SHP77 treated with DMSO at 0.1 percent for 48 hours (cell line): ENCODE results near the gene HECA.
"Not testable (repeated sequence)": the region's sequence is repeated elsewhere in the genome, so short reads cannot be mapped to it uniquely, and the experiment has no call there.

Experiments
- DNase-seq: peaks from one replicate; lab custom pipeline; 2025; lab: John Stamatoyannopoulos, UW

The HECA gene

DNA sequence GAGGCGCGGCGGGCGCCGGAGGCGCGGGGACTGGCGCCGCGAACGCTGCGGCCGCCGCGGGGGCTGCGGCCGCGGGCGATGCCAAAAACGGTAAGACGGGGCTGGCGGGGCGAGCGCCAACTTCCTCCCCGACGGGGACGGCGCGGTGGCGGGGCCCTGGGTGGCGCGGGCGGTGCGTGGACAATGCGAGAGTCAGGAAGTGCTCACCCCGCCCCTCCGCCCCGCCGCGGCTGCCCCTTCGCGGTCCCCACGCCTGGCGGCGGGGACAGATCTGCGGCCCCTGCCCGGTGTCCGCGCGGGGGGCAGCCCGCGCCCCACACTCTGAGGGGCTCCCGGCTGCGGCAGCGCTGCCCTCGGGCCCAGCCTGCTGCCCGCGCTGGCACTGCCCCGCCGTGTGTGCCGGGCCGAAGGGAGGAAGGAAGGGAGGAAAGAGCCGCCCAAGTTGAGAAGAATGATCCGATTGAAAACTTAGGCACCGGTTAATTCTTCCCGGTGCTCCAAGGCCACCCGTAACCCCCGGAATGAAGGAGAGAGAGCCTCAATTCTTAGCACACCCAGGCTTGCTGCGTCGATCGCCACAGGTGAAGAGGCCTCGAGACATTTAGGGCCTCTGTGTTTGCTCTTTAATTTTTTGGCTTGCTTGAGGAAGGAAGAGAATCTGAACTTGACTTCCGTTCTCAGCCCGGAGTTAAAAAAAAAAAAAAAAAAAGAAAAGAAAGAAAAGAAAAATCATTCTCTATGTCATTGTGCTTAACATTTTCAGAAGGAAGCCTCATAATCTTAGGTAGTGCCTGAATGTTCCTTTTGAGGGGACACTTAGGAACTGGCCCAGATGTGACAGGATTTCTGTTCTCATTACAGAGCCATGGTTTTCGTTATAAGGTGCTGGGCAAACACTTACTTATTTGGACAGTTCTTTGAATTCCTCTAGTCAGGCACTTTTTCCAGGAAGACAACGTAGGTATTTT is 982 bp downstream of the HECA start:
- no peak for DNase-seq

DNA sequence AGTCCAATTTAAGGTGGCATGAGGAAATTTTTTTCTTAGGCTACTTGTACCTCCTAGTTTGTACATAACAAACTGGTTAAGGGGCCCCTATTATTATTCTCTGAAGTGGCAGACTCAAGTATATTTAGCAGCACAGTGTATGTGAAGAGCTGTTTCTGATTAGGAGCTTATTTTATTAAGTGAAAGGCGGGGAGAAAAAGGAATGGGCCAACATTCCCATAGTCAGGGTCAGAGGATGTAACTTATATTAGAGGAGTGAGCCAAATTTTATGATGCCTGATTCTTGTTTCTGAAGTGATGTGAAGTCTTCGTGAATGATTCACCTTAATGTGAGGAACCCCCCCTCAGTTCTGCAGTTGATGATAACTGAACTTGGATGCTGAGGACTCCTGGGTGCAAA is 2.8 kb downstream of the HECA start:
- DNase-seq = no peak

DNA sequence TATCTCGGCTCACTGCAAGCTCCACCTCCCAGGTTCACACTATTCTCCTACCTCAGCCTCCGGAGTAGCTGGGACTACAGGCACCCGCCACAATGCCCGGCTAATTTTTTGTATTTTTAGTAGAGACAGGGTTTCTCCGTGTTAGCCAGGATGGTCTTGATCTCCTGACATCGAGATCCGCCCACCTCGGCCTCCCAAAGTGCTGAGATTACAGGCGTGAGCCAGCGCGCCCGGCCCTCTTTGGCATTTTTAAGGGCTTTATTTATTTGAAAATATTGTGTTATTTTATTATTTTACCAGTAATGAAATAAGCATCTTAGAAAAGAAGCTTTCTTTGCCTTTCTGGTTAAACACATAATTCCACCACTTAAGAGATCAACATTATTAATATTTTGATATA is 6.0 kb downstream of the HECA start:
- DNase-seq = not testable (repeated sequence)

DNA sequence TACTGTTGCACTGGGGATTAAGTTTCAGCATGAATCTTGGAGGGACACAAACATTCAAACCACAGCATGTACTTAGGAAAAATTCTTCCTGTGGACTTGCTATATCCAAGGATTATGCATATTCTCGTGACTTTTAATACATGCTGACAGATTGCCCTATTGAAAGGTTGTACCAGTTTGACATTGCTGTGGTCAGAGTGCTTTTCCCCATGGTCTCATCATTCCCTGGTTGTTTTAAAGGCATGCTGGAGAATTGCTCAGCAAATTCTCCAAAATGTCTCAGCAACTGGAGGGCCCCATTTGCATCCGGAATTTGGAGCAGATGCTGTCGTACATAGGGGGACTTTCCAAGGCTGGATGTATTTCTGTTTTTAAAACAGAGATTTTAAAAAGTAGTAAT is 7.4 kb downstream of the HECA start:
- DNase-seq = no peak

DNA sequence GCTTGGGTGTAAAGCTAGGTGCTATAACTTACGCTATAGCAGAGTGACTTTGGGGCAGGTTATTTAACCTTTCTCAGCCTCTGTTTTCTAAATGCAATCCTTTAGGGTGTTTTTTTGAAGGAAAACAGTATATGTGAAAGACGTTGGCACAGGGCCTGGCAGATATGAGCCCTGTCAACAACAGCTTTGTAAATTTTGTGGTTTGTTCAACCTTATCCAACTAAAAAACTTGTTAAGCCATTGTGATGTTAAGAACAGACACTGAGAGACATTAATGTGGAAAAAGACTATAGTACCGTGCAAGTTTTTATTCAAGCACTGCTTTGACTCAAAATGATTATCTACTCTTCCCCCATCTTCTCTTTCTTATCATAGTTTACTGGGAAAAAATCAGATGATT is 8.2 kb downstream of the HECA start:
- no peak for DNase-seq

DNA sequence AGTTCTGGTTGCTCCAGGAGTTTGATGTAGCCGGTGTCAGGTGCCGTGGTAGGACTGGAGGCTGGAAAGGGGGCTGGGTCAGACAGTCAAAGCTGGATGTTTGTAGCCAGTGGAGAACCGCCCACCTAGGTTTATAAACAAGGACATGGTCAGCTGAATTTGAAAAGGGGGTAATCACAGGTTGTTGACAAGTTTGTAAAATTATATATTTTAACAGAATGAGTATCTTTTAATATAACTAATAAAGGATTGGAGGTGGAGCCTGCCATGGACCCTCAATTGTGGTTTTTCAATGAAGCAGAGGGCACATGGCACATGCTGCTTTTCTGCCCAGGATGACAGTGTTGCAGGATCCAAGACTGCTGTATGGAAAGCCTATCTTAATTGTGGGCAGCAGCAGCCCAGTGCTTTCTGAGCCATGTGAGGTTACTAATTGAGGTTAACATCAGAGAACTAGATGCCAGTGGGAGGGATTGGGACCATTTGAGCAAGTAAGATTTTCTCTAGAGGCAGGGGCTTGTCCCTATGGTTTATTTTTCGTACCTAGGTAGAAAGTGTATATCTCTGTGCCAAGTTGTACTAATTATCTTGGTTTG is 9.7 kb downstream of the HECA start:
- no peak for DNase-seq

DNA sequence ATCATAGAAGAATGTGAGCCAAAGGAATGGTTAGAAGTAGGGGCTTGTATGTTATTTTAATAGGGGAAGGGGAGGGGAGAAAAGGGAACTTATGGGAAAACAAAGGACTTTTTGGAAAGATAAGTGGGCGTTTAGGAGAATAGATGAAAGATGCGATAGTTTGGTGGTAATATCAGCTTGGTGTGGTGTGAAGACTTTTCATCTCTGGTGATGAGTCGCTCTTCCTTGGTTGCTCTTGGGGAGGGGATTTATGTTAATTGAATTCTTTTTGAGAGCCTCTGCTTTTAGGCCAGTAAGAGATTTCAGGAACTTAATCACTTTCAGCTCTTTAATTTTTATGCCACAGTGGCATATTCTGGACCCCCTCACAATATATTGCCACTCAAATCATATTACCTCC is 10.8 kb downstream of the HECA start:
- DNase-seq = no peak

DNA sequence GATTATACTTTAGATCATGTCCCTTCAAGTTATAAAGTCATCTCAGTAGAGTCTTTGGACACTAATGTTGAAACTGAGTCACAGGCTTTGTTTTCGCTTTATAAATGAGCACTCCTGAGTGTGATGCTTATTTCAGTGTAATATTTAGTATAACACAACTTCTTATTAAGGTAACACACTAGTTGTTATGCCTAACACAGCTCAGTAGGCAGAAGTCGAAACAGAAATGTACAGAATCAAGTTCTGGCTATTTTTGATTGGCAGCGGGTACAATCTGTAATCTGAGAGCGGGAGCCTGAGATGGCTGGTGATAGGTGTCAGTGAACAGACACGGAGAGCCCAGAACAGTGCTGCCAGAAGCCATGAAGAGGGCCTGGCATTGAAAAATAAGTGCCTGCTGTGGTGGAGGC is 11.4 kb downstream of the HECA start:
- DNase-seq = no peak

DNA sequence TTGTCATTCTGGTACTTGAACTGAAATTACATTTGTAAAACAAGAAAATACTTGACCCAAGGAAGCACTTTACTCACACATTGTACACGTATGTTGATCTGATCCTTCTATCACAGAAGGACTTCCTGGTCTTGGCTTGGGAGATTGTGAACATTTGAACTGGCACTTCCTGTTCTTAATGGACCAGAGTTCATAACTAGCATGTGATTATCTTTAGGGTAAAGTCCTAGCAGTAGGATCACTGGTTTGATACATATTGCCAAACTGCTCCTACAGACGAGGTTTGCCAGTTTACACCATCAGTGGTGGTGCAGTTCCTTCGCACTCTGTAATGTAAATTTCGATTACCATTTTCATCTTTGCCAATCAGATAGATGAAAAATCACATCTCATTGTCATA is 12.7 kb downstream of the HECA start:
- DNase-seq = no peak

DNA sequence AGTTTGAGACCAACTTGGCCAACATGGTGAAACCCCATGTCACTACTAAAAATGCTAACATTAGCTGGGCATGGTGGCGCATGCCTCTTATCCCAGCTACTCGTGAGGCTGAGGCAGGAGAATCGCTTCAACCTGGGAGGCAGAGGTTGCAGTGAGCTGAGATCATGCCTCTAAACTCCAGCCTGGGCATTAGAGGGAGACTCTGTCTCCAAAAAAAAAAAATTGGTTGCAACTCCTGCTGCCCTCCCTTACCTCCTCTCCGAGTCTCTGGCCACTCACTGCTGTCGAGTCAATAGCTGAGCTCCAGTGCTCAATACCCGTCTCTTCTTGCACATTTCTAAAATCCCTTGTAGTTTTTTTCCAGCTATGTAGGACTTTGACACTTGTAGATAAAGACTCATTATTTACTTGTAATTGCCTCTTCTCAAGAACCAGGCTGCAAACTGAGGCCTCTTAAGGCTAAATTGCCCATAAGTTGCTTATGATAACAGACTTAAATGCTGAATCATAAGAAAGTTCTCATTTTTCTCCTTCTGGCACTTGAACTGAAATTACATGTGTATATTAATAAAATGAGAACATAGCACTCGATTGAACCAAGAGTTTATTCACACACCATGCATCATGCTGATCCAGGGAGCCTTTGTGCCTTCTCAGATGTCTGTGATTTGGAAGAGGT is 13.8 kb downstream of the HECA start:
- no peak for DNase-seq

DNA sequence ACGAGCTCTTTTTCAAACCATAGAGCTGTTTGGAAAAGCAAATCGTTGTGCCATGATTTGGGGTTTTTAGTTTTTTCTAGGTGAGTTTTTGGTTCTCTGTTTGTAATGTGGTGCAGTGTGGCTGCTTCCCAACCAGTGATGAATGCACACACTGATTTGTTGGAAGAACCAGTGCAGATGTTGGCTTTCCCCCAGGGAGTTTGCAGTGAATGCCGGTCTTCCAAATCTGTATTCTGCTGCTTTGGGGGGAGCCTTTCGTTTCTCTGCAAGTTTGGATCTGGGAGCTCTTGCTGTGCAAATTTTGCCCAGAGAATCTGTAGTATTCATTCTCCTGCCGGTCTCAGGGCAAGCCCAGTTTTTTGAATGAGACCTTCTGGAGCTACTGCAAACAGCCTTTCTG is 14.5 kb downstream of the HECA start:
- DNase-seq = no peak

DNA sequence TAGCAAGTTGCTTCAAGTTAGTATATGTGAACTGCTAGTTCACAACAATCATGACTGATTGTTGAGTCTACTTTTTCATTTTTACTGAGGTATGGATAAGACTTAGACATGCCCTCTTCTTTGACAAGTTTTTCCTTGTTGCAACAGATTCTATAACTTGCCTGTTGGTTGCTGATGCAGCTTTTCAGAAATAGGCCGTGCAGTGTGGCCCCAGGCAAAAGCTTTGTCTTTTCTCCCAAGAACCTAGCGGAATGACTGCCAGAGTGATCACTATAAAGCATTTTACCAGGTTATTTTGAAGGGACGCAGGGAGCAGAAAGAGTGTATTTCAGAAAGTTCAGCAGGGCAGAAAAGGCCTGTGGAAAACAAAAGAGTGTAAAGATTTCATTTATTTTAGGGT is 16.0 kb downstream of the HECA start:
- no peak for DNase-seq

DNA sequence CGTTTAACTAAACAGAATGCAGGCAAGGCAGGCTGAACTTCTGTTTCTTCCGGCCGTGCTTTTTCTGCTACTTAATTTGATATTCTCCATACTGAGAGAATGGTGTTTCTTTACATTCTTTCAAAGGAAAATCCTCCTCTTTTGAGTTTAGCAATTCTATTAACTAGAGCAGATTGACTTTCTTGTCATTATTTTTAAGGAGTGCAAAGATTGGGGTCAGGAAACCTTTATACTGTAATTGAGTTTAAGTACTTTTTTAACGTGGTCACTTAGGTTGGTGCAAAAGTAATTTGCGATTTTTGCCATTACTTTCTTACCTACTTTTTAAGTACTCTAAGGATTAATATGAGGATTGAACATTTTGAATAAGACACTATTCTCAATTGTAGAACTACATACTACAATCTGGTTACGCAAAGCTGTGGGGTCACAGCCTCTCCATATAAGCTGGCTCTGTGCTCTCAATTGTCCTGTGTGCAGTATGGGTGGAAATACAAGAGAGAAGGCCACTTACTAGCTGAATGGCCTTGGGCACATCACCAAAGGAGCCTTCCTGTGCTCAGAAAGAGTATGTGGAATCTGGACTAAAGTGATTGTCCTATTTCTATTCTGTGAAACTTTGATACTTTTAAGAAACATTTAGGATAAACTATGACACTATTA is 16.7 kb downstream of the HECA start:
- DNase-seq = no peak

DNA sequence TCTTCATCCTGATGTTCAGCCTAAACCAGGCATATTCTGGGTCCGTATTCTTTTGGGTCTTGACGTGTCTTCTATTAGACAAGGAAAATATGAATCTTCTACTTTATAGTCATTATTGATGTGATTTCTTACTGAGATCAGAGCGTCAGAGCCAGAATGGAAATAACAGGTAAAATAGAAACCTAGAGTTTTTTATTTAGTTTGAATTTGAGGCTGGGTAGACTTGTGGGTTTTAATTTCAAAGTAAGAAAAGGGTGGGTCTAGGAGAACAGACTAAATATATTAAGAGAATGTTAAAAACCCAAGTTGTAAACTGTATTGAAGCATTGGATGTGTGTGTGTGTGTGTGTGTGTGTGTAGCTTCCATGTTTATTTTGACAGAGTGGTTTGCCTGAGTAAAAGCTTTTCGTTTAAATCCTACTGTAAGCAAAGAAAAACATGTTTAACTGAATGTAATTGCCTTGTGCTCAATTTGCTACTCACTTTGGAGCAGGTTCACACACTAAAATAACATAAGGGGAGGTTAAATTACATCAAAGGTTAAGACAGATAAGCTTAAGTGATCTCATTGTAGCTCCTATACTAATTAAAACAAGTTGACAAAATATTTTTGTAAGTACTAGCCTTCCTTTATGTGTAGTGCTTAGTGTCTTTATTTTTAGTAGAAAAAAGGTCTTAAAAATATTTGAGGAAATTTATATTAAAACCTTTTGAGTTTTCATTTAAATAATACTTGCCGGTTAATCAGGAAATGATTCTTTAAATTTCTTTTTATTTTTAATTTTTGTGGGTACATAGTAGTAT is 17.4 kb downstream of the HECA start:
- DNase-seq = no peak

DNA sequence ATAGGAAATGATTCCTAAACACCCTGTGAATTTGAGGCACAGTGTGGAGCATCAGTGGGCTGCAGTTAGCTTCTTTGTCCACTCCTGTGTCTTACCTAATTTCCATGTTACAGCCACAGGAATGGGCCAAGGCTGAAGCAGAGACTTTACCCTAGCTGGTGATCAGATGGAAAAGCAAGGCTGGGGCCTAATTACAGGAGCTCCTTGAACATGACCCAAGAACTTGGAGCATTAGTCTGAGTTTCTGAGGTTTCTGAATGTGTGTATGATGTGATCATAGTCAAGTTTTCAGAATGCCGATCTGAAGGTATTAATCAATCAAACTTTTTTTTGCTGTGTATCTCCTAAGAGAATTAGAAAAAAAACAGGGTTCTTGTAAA is 18.0 kb downstream of the HECA start:
- no peak for DNase-seq

DNA sequence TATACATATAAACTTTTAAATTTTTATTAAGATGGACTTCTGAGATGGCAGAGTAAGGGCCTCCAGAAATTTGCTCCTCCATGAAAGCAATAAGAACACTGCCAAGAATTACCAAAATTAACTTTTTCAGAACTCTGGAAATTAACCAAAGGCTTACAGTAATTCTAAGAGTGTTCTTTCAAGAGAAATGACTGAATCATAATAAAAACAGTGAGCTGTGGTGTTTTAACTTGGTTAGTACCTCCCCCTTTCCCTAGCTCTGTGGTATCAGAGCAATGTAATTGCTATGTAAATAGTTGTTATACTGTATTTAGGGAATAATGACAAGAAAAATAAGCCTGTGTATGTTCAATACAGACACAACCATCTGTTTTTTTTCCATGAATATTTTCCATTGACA is 19.0 kb downstream of the HECA start:
- no peak for DNase-seq

DNA sequence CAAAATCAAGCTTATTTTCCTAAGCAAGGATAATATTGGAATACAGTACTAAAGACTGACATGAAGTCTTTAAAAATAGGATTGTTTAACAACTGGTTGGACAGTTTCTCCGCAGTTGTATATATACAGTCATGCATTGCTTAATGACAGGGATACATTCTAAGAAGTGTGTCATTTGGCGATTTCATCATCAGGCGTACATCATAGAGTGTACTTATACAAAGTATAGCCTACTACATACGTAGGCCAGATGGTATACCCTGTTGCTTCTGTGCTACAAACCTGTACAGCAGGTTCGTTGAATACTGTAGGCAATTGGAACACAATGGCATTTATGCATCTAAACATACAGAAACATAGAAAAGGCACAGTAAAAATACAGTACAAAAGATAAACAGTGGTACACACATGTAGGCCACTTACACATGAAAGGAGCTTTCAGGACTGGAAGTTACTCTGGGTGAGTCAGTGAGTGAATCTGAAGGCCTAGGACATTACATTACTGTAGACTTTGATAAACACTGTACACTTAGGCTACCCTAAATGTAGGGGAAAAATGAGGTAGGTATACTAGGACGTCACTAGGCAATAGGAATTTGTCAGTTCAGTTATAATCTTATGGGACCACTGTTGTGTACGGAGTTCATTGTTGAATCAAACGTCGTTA is 20.1 kb downstream of the HECA start:
- DNase-seq = no peak

DNA sequence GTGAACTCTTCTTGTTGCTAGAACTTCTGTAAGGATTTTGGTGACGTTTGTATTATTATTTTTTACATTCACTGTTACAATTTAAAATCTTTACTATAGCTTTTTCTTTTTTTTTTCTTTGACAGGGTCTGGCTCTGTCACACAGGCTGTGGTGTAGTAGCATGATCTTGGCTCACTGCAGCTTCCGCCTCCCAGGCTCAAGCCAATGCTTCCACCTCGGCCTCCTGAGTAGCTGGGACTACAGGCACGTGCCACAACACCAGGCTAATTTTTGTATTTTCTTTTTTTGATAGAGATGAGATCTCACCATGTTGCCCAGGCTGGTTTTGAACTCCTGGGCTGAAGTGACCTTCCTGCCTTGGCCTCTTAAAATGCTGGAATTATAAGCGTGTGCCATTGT is 21.2 kb downstream of the HECA start:
- DNase-seq = no peak

DNA sequence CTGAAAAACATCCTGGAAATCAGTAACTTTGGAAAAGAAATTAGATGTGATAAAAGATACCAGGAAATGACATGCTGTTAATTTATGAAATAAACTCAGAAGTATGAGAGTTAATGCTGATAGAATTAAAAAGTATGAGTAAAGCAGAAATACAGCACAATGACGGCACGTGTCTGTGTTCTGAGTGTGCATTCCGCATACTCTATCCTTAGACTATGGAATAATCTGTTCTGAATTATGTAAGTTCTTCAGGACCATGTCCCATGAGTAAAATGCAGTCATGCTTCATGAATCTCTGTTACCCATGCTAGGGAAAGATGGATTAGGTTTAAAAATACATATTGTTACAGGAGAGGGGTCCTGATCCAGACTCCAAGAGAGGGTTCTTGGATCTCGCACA is 21.7 kb downstream of the HECA start:
- no peak for DNase-seq

DNA sequence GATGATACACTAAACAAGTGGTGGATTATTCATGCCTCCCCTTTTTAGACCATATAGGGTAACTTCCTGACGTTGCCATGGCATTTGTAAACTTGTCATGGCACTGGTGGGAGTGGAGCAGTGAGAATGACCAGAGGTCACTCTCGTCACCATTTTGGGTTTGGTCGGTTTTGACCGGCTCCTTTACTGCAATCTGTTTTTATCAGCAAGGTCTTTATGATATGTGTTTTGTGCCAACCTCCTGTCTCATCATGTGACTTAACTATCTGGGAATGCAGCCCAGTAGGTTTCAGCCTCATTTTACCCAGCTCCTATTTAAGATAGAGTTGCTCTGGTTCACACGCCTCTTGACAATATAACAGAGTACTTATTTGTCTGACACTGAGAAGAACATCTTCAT is 22.2 kb downstream of the HECA start:
- DNase-seq = not testable (repeated sequence)

DNA sequence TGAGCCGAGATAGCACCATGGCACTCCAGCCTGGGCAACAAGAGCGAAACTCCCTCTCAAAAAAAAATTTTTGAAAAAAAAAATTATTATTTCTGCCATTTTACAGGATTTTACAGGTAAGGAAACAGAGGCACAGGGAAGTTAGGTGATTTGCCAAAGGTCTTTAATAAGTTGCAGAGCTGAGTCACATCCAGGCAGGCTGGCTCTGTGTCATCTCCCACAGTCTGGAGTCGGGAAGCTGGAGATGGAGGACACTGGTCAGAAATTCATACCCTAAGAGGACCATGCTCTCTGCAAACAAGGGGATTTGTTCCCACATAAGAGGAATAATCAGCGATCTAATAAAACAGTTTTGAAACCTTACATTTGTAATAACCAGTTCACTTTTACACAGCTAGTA is 24.1 kb downstream of the HECA start:
- DNase-seq = no peak
